GM19463 (cell line): ENCODE data around the gene AGPAT4.

Source experiments
- ATAC-seq: cut with Tn5 transposase; IDR thresholded peaks from one replicate; pipeline ENCODE4 v1.9.1; 2021; ENCODE audit warnings: mild to moderate bottlenecking, moderate library complexity; ENCODE audit not compliant: unreplicated experiment

AGPAT4 gene

GRCh38 chr6:161284653-161285052, 10.8 kb upstream of the AGPAT4 start:
- no peak for ATAC-seq

DNA sequence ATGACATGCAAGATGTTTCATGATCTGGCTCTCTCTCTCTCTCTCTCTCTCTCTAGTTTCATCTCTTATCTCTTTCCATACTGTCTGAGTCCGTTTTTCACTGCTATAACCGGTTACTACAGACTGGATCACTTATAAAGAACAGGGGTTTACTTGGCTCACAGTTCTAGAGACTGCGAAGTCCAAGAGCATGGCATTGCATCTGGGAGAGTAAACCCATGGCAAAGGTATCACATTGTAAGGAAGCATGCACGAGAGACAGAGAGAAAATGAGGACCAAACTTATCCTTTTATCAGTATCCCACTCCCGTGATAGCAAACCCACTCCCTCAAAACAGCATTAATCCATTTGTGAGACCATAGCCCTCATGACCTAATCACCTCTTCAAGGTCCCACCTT, 7.2 kb upstream of the AGPAT4 start:
- no peak for ATAC-seq

DNA sequence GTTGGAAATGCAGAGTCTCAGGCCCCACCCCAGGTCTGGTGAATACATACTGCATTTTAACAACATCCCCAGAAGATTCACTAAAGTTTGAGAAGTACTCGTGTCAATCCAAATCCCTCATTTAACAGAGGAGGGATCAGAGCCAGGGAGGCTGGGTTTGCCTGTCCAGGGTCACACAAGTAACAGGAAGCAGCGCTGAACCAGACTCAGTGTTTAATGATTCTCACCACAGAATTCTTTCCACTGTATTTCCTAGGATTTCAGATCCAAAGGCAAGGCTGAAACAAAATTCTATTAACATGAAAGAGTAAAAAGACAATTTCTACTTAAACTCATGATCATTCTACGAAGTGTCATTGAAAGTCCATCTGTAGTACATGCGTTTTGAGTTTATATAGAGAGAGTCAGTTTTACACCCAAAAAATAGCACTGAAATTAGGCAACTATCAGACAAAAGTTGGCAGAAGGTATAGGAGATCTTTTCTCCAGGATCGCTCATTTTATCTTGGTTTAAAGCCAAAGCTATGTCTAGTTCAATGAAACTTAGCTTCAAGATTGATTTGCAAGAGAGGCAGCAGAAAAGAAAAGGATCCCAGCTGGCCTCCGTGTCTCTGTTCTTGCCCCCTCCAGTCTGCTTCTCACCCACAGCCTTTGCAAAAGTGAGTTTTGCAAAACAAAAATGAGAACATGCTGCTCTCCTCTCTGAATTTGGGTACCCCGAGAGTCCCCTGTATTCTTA, 6.0 kb upstream of the AGPAT4 start:
- ATAC-seq = no peak

DNA sequence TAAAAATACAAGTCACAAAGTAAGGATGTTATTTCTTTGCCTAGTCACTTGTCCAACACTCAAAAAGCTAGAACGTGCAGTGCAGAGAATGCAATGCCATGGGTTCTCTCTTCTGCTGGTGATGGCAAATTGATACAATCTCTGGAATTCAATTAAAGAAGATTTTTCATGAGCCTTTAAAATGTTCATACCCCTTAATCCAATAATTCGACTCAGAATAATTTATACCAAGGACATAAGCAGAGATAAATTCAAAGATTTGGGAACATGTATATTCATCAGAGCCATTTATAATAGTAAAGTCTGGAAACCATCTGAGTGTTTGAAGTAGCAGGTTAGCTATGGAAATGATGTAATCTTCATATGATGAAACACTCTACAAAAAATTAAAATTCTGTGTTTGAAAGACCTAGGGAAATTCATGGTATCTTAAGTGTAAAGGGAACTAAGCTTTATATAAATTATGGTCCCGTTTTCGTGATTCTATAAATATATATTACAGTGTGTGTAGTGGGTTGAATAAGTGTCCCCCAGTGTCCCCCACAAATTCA, 2.8 kb upstream of the AGPAT4 start:
- ATAC-seq = no peak

GRCh38 chr6:161274898-161275297, 1.0 kb upstream of the AGPAT4 start:
- ATAC-seq = no peak

- ATAC-seq = no peak
These were observed 612 bp upstream of the AGPAT4 start for GRCh38 chr6:161274488-161274858.

DNA sequence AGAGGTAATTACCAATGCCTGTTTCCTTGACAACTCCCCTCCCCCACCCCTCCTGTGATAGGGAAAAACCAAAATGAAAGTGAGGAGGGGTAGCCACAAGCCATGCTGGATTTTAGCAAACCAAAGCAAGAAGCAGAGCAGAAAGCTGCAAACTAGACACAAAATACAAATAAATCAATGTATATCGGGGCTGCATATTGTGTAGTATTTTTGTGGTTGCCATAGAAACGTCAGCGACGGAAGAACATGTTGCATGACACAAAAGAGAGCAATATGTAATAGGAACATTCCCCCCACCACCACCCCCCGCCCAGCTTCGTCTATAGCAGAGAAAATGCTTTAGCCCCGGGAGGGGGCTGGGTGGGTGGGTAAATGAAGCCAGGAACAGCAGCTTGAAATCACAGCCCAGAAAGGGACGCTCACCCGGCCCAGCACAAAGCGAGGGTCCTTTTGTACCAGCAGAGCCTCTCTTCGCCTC, 548 bp downstream of the AGPAT4 start:
- ATAC-seq = peak; percentile 5

DNA sequence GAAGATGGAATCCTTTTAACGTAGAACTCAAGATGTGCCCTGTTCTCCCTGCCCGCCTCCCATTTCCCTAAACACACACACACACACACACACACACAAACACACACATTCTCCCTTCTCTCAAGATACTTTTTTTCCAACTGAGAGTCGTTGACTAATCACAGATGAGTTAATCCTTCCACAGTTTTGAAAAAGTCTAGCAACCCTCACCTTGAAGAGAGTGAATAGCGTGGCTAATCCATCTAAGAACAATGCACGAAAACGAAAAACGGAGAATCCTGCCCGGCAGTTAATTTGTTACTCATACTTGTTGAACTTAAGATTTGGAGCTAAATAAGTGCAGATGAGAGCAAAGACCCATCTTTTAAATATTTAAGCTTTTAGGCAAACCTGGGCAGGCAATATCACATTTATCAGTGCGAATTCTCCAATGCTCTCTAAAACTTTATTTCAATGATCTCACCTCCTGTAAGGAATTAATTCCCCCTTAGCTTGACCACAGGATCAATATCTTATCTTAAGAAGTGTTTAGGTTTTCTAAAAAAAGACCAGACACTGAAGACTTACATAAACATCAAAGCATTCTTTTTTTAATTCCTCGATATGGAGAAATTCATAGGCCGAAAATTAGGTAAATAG, 1.1 kb downstream of the AGPAT4 start:
- ATAC-seq = no peak

- no peak for ATAC-seq
These were observed 2.4 kb downstream of the AGPAT4 start for GRCh38 chr6:161271343-161272030.

DNA sequence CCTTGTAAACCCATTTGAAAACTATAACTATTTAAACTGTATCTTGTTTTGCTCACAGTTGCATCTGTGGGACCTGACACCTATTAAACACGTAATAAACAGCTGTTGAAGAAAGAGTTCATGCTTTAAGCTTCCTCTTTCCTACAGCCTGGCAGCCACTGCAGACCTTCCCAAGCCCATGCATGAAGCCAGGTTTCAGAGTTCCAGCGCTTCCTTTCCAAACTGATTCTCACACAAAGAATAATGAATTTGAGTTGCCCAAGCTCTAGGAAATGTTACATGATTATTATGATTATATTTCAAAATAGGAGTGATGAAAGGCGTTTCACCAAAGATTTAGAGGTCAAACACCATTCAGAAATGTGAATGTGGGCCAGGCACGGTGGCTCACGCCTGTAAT, 3.7 kb downstream of the AGPAT4 start:
- ATAC-seq = no peak

DNA sequence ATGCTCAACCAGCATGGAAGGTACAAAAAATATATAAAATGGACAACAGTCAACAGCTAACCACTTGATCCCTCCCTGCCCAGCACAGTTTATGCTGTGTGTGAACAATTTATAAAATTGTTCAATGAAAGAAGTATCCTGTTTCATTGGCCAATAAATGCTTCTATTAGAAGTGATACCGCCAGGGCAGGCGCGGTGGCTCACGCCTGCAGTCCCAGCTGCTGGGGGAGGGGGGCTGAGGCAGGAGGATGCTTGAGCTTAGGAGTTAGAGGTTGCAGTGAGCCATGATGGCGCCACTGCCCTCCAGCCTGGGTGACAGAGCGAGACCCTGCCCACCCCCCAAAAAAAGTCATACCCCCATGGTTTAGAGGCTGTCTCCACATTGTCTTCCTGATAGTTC, 4.6 kb downstream of the AGPAT4 start:
- ATAC-seq = no peak

DNA sequence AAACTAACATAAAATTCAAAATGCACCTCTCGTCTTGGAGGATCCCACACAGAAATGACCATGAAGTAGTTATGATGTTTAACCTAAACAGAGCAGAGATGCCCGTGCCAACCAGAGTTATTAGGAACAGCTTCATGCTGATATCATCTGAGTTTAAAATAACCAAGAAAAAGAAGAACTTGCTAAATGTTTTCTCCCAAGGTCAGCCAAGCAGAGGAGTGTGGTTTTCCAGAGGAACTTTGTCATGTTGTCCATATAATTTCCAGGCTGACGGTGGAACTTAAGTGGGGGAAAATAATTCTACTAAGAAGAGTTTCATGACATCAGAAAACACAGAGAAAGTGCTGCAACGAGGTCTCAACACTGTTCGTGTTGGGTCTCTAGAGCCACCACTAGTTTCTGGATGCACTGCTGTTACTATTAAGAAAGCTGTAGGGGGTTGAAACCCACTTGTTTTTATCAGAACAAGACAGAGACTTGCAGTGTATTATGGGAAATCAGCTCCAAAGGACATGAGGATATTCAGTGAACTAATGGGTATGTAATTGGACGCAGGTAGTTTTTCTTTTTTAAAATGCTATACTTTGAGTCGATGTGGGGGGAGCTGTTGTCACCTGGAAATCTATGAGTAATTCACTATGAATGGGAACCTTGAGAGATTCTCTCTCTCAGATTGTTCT, 5.2 kb downstream of the AGPAT4 start:
- no peak for ATAC-seq

DNA sequence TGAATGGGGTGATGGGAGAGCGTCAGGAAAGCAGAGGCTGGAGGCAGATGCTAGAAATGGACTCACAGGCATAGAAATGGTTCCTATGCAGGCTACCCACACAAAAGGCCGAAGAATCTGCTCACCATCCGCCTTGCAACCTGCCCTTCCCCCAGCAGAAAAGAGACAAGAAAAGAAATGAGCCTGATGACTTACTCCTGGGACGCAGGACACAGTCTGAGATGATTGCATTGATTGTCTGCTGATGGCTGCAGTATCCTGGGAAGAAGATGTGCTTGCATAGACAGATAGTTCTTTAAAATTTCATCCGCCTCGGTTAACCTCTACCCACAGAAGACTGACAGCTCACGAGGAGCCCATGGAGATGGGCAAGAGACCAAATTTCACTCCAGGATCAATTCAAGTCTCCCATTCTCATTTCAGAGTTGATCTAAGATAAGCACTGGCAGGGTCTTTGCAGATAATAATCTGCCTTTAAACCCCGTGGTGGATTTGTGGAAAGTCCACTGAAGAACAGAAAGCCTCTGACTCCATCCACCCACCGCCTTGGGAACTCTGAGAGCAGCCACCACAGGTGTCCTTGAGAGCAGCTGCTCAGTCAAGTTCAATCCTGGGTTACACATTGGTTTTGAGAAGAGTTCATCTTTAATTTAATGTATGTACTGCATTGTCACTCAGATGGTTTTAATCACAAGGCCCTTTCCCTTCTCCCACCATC, 7.2 kb downstream of the AGPAT4 start:
- ATAC-seq = no peak

DNA sequence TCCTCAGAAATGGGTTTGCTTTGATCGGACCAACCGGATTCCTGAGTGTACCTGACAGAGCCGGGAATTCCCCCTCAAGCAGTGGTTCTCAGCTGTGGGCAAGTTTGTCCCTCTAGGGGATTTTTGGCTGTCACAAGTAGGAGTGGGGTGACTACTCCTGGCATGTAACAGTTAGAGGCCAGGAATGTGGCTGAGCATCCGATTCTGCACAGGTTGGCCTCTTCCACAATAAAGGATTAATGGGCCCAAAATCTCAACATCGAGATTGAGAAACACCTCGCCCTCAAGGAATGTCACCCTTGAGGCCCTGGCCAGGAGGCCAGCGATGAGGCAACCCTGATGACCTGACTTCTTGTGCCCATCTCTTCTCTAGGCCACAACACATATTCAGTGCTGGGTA, 7.9 kb downstream of the AGPAT4 start:
- peak; percentile 76 for ATAC-seq

DNA sequence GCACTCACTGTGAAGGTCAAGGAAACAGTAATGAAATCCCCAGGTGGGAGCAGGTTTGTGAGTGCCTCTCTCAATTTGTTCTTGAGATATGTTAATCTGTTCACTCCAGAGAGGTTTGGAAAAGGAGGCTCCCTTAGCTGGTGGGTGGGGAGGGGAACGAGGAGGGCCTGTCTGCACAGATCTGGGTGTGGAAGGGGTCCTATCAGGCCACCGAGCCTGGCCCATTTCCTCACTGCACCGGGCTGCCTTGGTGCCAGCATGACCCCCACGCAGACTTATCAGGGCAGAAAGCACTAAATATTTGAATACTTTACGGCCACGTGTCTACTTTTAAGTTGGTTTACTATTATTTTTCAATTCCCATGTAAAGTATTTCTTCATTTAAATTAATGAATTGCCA, 8.3 kb downstream of the AGPAT4 start:
- peak; percentile 18 for ATAC-seq

DNA sequence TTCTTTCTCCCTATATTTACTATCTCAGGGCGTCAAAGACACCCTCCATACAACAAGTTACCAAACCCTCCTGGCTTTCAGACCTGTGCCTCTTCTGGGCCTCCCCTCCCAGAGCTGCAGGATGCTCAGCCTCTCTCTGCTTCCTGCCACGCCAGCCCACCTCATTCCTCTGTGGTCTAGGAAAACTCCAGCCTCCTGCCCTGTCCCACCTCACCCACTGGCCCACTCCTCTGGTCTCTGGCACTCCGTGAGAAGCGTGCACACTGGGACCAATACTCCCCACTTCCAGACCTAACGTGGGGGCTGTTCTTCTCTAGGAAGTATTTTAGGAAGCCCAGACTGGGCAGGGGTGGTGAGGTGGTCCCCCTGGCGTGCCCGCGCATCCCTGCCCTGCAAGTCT, 9.7 kb downstream of the AGPAT4 start:
- no peak for ATAC-seq

- ATAC-seq = no peak
These were observed 12.0 kb downstream of the AGPAT4 start for GRCh38 chr6:161261816-161262215.

- ATAC-seq = no peak
These were observed 12.5 kb downstream of the AGPAT4 start for GRCh38 chr6:161261325-161261724.

DNA sequence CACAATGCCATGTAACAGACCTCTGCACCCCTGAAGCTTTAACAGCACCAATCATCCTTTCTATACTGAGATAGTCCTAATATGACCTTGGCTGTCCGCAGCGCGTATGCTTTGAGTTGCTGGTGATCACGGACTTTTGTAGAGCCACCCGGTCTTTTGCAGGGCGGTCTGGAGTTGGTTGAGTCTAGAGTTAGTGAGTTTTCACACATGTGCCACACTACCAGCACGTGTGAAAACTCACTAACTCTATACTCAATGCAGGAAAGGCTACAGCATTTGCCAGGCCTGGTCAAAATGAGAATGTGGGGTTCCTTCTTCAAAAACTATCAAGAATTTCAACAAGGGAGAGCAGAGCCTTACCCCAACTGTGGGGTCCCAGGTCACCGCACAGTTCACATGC, 14.6 kb downstream of the AGPAT4 start:
- no peak for ATAC-seq

- no peak for ATAC-seq
These were observed 15.9 kb downstream of the AGPAT4 start for GRCh38 chr6:161257793-161258457.
